Fibroblast of the aortic adventitia (primary cell): Measurements from ENCODE around the gene PARVA. TPM values are rescaled to one million over a fixed set of nuclear protein-coding genes. Genes with fewer than 3 reads are reported as not detected.

Experiments used
- DNase-seq: peaks from one replicate; pipeline ENCODE4 v3.0.0-alpha.2; 2010; ENCODE audit warnings: low read depth
- H3K4me3 ChIP-seq: 2 replicates; pipeline ENCODE4 v1.5.1; 2011; ENCODE audit warnings: low read depth, mild to moderate bottlenecking, control low read depth, low read length, moderate library complexity
- CTCF ChIP-seq: IDR thresholded peaks from 2 replicates; pipeline ENCODE4 v1.5.1; 2011; ENCODE audit warnings: mild to moderate bottlenecking, low read length, control low read depth, inconsistent platforms; ENCODE audit not compliant: insufficient read depth
- total RNA-seq: library from RNA; depleted of rRNA; stranded (reverse); fragments of >200 nt; gene quantifications from 2 replicates; pipeline ENCODE4 v1.2.3, GENCODE V29; 2012; ENCODE audit warnings: low replicate concordance

The PARVA gene
- total RNA-seq, 1 donor, result 64.0 TPM

DNA sequence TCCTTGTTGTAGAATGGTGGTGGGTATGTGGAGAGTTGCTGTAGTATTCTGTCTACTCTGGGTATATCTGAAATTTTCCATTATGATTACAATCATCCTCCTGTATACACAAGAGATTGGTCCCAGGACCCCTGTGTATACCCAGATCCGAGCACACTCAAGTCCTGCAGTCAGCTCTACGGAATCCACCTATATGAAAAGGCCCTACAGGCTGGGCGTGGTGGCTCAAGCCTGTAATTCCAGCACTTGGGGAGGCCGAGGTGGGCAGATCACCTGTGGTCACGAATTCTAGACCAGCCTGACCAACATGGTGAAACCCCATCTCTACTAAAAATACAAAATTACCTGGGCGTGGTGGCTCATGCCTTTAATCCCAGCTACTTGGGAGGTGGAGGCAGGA, 17.2 kb downstream of the PARVA start:
- no peak for TF ChIP-seq CTCF

GRCh38 chr11:12395333-12395732, 18.0 kb downstream of the PARVA start:
- no peak for TF ChIP-seq CTCF
- DNase-seq, result no peak
- H3K4me3 ChIP-seq, result no peak overlapping the region

More for the DNA sequence above, 17.2 kb downstream of the PARVA start:
- no peak overlapping the region for H3K4me3 ChIP-seq
- DNase-seq, result no peak

DNA sequence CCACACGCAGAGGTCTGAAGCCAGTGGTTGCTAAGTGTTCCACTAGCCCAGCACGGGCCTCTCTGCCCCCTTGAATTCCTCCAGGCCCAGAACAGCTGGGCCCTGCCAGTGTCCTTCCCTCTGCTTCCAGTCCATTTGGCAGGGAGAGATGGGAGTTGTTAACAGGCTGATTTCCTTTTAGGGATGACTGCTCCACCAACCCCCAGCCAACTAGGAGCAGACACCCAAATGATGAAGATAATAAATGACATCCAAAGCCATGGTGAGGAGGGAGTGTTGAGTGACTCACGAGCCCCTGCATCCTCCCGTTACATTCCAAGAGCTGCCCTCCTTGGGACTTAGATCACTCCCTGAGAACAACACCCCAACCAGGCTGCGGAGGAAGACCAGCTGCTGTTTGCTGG, 20.6 kb downstream of the PARVA start:
- DNase-seq, result peak; percentile 95
- TF ChIP-seq CTCF, result no peak
- no peak overlapping the region for H3K4me3 ChIP-seq

DNA sequence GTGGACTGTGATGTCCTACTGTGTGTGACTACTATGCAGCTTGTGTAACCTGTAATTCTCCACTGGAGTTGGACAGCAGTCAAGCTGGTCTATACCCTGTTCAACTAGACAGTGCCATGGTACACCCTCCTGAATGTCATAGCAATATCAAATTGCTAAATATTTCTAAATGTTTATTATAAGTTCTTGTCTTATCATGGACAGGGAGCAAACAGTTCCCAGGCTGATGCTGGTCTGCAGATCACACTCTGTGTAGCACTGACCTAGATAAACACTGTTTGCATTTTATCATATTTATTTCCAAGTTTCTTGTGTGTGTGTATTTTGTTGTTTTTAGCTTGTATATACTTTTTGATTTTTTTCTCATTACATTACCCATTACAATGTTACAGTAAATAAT, 22.0 kb downstream of the PARVA start:
- no peak overlapping the region for H3K4me3 ChIP-seq
- no peak for DNase-seq
- no peak for TF ChIP-seq CTCF

GRCh38 chr11:12402025-12402424, 24.7 kb downstream of the PARVA start:
- no peak for DNase-seq
- H3K4me3 ChIP-seq, result no peak overlapping the region
- TF ChIP-seq CTCF, result no peak

DNA sequence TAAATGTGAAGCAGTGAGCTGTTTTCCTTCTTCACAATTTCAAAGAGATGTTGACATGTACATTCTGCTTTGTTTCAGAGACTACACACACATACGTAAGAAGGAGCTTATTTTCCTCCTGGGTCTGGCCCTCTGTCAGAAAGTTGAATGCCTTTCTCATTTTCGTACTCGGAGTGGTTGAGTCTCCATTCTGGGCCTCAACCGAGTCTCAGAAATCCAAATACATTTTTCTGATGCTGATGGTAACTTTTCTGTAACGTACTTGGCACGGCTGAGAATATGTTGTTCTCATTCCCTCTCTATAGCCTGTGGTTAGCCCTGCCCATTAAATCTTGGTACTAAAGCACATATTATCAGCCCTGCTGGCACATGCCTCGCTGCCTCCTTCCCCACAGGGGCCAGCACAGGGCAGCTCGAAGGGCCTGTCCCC, 25.3 kb downstream of the PARVA start:
- TF ChIP-seq CTCF, result no peak
- no peak for DNase-seq
- H3K4me3 ChIP-seq, result no peak overlapping the region
